ENCODE data around the gene GDPD4. TPM values are rescaled to one million over a fixed set of nuclear protein-coding genes. Genes with fewer than 3 reads are reported as not detected.

Gene GDPD4
- total RNA-seq, 2 experiments from 2014 or later = not detected

- ATAC-seq (no peak), DNase-seq (no peak)
- Mint-ChIP-seq H3K9me3 (no peaks in the 10 kb centered on the region), H3K4me1 (ENCODE audit: low read depth) (no peaks in the 10 kb centered on the region), H3K27me3 (no peaks in the 10 kb centered on the region), H3K4me3 (no peak overlapping the region), H3K36me3 (ENCODE audit: low read depth) (no peaks in the 10 kb centered on the region), H3K27ac (no peak overlapping the region)
- no peak for TF ChIP-seq CTCF (IDR thresholded peaks at IDR 0.05)
- CTCF ChIA-PET = interaction anchor here (1.2 to 9.0 kb wide), 6 partner anchors 12 to 363 kb away, joined by 3 to 176 read pairs (median 14); partner anchors contain the start of gene MYO7A
- POLR2A ChIA-PET = interaction anchor here (1.2 kb wide), 1 partner anchor 20 kb away, joined by 3 read pairs; no protein-coding TSS in a partner anchor
- intact Hi-C loops (cut with micrococcal nuclease) = no loop called here
Observed at GRCh38 chr11:77186302-77186701, 115.2 kb downstream of the GDPD4 start.

GRCh38 chr11:77184136-77184860, 117.2 kb downstream of the GDPD4 start:
- POLR2A ChIA-PET = no interaction called here
- CTCF ChIA-PET = interaction anchor here (9.0 kb wide), 1 partner anchor 57 kb away, joined by 176 read pairs; the partner anchor contains the start of gene MYO7A
- no peaks in the 10 kb centered on the region for H3K4me1 Mint-ChIP-seq (ENCODE audit: low read depth)
- ATAC-seq = no peak
- no peak overlapping the region for H3K27ac Mint-ChIP-seq
- no peak overlapping the region for H3K4me3 Mint-ChIP-seq
- no peaks in the 10 kb centered on the region for H3K27me3 Mint-ChIP-seq
- no peak for TF ChIP-seq CTCF (IDR thresholded peaks at IDR 0.05)
- H3K9me3 Mint-ChIP-seq = no peaks in the 10 kb centered on the region
- intact Hi-C loops (cut with micrococcal nuclease) = no loop called here
- no peak for DNase-seq
- H3K36me3 Mint-ChIP-seq (ENCODE audit: low read depth) = no peaks in the 10 kb centered on the region

- CTCF ChIA-PET = interaction anchor here (9.0 kb wide), 1 partner anchor 56 kb away, joined by 176 read pairs; the partner anchor contains the start of gene MYO7A
- no peak overlapping the region for H3K4me3 Mint-ChIP-seq
Observed at GRCh38 chr11:77183431-77183984, 118.0 kb downstream of the GDPD4 start.

DNA sequence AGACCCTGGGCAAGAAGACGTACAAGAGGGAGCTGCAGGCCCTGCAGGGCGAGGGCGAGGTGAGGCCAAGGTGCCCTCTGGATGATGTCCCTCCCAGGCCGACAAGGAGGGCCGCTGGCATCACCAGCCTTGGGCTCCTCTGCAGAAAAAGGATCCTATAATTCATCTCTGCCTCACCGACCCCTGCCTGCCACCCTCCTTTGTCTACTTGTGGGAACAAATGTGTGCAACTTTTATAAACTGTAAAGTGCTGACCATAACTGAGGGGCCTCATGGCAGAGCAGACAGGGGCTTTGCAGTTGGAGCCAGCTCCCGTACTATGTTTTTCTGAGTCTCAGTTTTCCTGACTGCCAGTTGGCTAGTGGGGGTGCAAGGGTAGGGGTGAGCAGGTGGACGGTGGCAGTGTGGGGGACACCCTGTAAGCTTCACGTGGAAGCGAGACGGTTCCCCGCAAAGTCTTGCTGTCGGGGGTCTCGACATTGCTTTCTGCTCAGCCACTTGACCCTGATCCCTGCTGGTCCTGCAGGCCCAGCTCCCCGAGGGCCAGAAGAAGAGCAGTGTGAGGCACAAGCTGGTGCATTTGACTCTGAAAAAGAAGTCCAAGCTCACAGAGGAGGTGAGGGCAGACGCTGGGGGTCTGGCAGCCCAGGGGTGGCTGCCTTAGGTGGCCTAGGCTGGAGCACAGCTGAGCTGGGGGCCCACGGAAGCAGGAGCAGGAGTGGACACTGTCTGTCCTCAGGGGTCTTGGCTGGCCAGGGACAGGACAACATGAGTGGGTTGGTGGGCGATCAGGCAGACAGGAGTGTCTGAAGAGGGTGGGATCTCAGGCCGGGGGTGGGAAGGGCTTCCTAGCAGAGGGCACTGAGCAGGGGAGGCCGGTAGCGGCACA, 118.7 kb downstream of the GDPD4 start:
- intact Hi-C loops (cut with micrococcal nuclease) = no loop called here
- Mint-ChIP-seq H3K9me3 (no peaks in the 10 kb centered on the region), H3K27ac (no peak overlapping the region), H3K36me3 (ENCODE audit: low read depth) (no peaks in the 10 kb centered on the region), H3K4me1 (ENCODE audit: low read depth) (no peaks in the 10 kb centered on the region), H3K4me3 (no peak overlapping the region), H3K27me3 (no peaks in the 10 kb centered on the region)
- TF ChIP-seq CTCF (IDR thresholded peaks at IDR 0.05) = no peak
- ChIA-PET POLR2A (no interaction called here), CTCF (interaction anchor here (1.3 to 9.0 kb wide), 3 partner anchors 55 to 92 kb away, joined by 3 to 176 read pairs (median 22); partner anchors contain the start of gene MYO7A)
- no peak for ATAC-seq
- no peak for DNase-seq

More at GRCh38 chr11:77183431-77183984, 118.0 kb downstream of the GDPD4 start:
- intact Hi-C loops (cut with micrococcal nuclease) = no loop called here
- no peak for DNase-seq
- H3K36me3 Mint-ChIP-seq (ENCODE audit: low read depth) = no peaks in the 10 kb centered on the region
- H3K9me3 Mint-ChIP-seq = no peaks in the 10 kb centered on the region
- no peak overlapping the region for H3K27ac Mint-ChIP-seq
- H3K4me1 Mint-ChIP-seq (ENCODE audit: low read depth) = no peaks in the 10 kb centered on the region
- POLR2A ChIA-PET = no interaction called here
- ATAC-seq = no peak
- no peaks in the 10 kb centered on the region for H3K27me3 Mint-ChIP-seq
- TF ChIP-seq CTCF (IDR thresholded peaks at IDR 0.05) = no peak
